Left lung (tissue), 10 donors: Measurements from ENCODE around the gene WBP11. TPM values are rescaled to one million over a fixed set of nuclear protein-coding genes. Genes with fewer than 3 reads are reported as not detected.
A peak's percentile ranks its signal among the peaks of the same experiment; 100 is the strongest.

Source experiments
- ATAC-seq: fragments of 200-7000 bp; cut with Tn5 transposase; one replicate; pipeline ENCODE4 v1.9.1; 2020; ENCODE audit warnings: moderate library complexity
- DNase-seq, 4 donors: peaks; one replicate each; pipeline ENCODE4 v3.0.0-alpha.2; 2013 to 2020
- H3K27ac ChIP-seq, 2 donors: fragments of 200-600 bp; sonication (generic) in 1 of 2; one replicate each; pipeline versions ENCODE4 v1.5.0 to v1.8.0; 2020 to 2021
- H3K27me3 ChIP-seq, 2 donors: fragments of 200-600 bp; sonication (generic) in 1 of 2; one replicate each; pipeline versions ENCODE4 v1.5.0 to v1.8.0; 2020 to 2021
- H3K36me3 ChIP-seq, 2 donors: fragments of 200-600 bp; sonication (generic) in 1 of 2; one replicate each; pipeline versions ENCODE4 v1.5.0 to v1.8.0; 2020 to 2021
- H3K4me1 ChIP-seq, 2 donors: fragments of 200-600 bp; one replicate each; pipeline ENCODE4 v1.8.0; 2021
- H3K4me3 ChIP-seq, 2 donors: fragments of 200-600 bp; sonication (generic) in 1 of 2; one replicate each; pipeline versions ENCODE4 v1.5.0 to v1.8.0; 2020 to 2021; ENCODE audit warnings: mild to moderate bottlenecking in 1 of 2
- H3K9me3 ChIP-seq, 2 donors: fragments of 200-600 bp; sonication (generic) in 1 of 2; one replicate each; pipeline versions ENCODE4 v1.5.0 to v1.8.0; 2020 to 2021
- intact Hi-C, 2 donors: fragments of 100-400 bp; cut with DNase I; formaldehyde crosslinking; loops; one replicate each; pipeline versions ENCODE4 v1.11.2 to v1.14.2; 2022
- polyA plus RNA-seq, 6 donors: library from polyadenylated mRNA; unstranded; fragments of 120-200 nt; gene quantifications; one replicate each; pipeline ENCODE4 v1.2.1, GENCODE V29; 2013; ENCODE audit not compliant: insufficient read length in 6 of 6
- total RNA-seq, 2 donors: library from RNA; stranded (reverse); fragmentation: NEBNext Ultra II Directional; extraction: Animal tissue kit (Norgen Biotek cat#: 25700); gene quantifications; one replicate each; pipeline ENCODE4 v1.2.1, GENCODE V29; 2021
- TF ChIP-seq, protein P1 (sequence below), 2 donors: fragments of 200-600 bp; sonication (generic) in 1 of 2; IDR thresholded peaks; one replicate each; pipeline versions ENCODE4 v1.5.0 to v1.8.0; 2021; ENCODE audit warnings: antibody characterized with exemption in 2 of 2
- donor health status: DM: no; HTN: yes; CAD: no.
- donor health status: DM: no; HTN: no; CAD: no.

Gene WBP11
- total and polyA plus RNA-seq, 8 donors = 38.6 to 105 (median 92.6) TPM

DNA sequence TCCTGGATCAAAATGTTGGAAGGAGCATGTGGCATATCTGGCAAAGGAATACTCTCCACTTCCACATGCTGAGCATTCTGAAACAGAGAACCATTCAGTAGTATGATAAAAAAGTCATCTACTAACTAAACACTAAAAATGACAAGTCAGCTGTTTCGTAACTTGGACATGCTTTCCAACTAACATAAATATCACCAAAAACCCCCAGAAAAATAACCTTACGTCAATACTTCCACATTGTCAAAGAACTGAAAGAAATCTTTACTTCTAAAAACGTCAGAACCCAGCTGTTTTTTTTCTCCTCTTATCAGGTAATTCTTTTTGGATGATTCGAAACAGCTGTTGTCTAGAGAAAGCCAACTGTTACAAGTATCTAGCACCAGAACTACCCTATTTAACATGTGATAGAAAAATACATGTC lies 8.2 kb downstream of the WBP11 start:
- TF ChIP-seq, protein P1, sequence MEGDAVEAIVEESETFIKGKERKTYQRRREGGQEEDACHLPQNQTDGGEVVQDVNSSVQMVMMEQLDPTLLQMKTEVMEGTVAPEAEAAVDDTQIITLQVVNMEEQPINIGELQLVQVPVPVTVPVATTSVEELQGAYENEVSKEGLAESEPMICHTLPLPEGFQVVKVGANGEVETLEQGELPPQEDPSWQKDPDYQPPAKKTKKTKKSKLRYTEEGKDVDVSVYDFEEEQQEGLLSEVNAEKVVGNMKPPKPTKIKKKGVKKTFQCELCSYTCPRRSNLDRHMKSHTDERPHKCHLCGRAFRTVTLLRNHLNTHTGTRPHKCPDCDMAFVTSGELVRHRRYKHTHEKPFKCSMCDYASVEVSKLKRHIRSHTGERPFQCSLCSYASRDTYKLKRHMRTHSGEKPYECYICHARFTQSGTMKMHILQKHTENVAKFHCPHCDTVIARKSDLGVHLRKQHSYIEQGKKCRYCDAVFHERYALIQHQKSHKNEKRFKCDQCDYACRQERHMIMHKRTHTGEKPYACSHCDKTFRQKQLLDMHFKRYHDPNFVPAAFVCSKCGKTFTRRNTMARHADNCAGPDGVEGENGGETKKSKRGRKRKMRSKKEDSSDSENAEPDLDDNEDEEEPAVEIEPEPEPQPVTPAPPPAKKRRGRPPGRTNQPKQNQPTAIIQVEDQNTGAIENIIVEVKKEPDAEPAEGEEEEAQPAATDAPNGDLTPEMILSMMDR (IDR thresholded peaks at IDR 0.05) = no peak
- H3K4me1 ChIP-seq = no peaks in the 10 kb centered on the region
- H3K4me3 ChIP-seq = no peak overlapping the region
- H3K27ac ChIP-seq = no peak overlapping the region
- ATAC-seq (no peak), DNase-seq (peak in 2 of 4 donors; percentile 55 to 74)
- H3K27me3 ChIP-seq = no peaks in the 10 kb centered on the region
- peaks cover 3 to 97% of the 10 kb centered on the region in 2 donors for H3K36me3 ChIP-seq
- H3K9me3 ChIP-seq = no peaks in the 10 kb centered on the region
- intact Hi-C loops = no loop called here

DNA sequence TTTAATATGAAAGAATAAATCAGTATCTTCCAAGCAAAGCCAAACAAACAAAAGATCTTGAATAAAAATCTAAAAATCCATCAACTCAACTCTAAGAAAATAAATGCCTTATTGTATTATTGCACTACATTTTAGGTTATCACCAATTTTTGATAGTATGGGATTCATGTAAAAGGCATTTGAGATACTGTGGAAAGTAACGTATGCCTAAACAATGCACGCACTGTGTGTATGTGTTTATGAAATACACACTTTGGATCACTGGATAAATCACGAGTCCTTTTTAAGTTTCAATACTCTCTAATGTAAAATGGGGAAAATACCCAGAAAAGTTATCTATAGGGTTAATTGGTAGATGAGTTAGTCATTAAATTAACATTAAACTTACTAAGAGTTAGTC lies 17.7 kb downstream of the WBP11 start:
- Histone ChIP-seq H3K27ac (no peak overlapping the region), H3K9me3 (no peaks in the 10 kb centered on the region), H3K4me3 (no peak overlapping the region), H3K36me3 (peaks cover 0 to 61% of the 10 kb centered on the region in 2 donors), H3K27me3 (no peaks in the 10 kb centered on the region), H3K4me1 (no peaks in the 10 kb centered on the region)
- intact Hi-C loops = no loop called here
- ATAC-seq = no peak
- TF ChIP-seq, protein P1 (IDR thresholded peaks at IDR 0.05) = no peak
- DNase-seq = no peak

DNA sequence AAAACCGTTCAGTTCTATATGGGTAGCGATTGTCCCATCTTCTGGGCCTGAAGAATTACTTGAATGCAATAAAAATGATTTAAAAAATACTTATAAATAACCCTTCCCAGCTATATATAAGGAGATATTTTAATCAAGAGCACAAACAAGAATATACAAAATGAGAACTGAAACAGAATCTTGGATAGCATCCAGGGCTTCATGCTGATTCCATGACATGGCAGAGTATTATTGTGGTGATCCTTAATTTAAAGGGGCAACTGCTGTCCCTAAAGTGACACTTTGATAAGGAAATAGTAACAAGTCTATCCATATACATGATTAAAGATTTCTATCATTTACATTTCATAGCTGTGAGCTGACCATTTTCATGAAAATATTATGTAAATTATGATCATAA lies 18.8 kb downstream of the WBP11 start:
- intact Hi-C loops = no loop called here
- DNase-seq (no peak), ATAC-seq (no peak)
- Histone ChIP-seq H3K27me3 (no peaks in the 10 kb centered on the region), H3K27ac (no peak overlapping the region), H3K36me3 (peaks cover 0 to 50% of the 10 kb centered on the region in 2 donors), H3K4me1 (no peaks in the 10 kb centered on the region), H3K4me3 (no peak overlapping the region), H3K9me3 (no peaks in the 10 kb centered on the region)
- TF ChIP-seq, protein P1 (IDR thresholded peaks at IDR 0.05) = no peak

DNA sequence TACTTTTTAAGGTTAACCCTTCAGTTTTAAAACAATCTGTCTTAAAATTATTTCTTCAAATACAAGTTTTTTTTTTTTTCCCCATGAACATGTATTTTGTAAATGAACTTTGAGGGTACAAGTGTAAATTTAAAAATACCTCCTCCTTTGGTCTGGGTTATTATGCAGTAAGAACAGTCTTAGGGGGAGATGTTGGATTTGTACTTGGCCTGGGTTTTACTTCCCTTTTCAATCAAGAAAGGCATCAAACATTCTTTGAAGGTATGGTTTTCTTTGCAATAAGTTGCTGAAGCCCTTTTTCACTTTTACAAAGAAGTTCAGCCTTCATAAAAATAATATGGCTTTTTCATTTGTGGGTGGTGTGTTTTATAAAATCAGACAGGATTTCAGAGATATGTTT lies 20.5 kb downstream of the WBP11 start:
- TF ChIP-seq, protein P1 (IDR thresholded peaks at IDR 0.05) = no peak
- ATAC-seq = no peak
- H3K27me3 ChIP-seq = no peaks in the 10 kb centered on the region

DNA sequence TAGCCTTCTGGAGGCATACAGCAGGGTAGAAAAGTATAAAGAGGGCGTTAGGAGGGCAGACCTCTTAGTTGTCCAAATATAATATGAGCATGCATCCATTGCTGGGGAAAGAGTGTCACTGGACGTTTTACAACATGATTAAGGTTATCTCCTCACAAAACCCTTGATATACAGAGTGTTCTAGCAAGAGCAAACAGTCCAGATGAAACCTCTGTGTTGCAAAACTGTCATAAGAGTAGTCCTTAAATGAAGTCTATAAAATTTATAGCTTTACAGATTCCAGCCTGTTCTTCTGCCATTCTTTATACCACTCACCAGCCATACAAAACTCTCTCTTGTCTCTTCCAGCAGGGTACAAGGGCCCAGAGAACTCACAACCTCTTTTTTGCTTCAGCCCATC lies 21.7 kb downstream of the WBP11 start:
- TF ChIP-seq, protein P1 (IDR thresholded peaks at IDR 0.05) = no peak

More for the DNA sequence above, 20.5 kb downstream of the WBP11 start:
- peaks cover 0 to 33% of the 10 kb centered on the region in 2 donors for H3K36me3 ChIP-seq
- intact Hi-C loops = no loop called here
- no peak overlapping the region for H3K27ac ChIP-seq
- no peak for DNase-seq
- no peak overlapping the region for H3K4me3 ChIP-seq
- H3K4me1 ChIP-seq = no peaks in the 10 kb centered on the region
- no peaks in the 10 kb centered on the region for H3K9me3 ChIP-seq

More for the DNA sequence above, 21.7 kb downstream of the WBP11 start:
- Histone ChIP-seq H3K36me3 (peaks cover 0 to 21% of the 10 kb centered on the region in 2 donors), H3K4me3 (no peak overlapping the region), H3K4me1 (no peaks in the 10 kb centered on the region), H3K27ac (no peak overlapping the region), H3K27me3 (no peaks in the 10 kb centered on the region), H3K9me3 (no peaks in the 10 kb centered on the region)
- intact Hi-C loops = no loop called here
- DNase-seq (no peak), ATAC-seq (no peak)
